IMR-90 (cell line): Measurements from ENCODE around the gene TMEM131L. TPM values are rescaled to one million over a fixed set of nuclear protein-coding genes. Genes with fewer than 3 reads are reported as not detected.

Experiments used
- ATAC-seq: fragments of 200-7000 bp; cut with Tn5 transposase; 2 replicates; pipeline ENCODE4 v1.9.1; 2020; ENCODE audit warnings: low read depth, mild to moderate bottlenecking, moderate library complexity
- BruUV-seq: library from RNA; stranded (reverse); fragments of 400-500 nt; replicated peaks from 2 replicates; lab custom pipeline; 2021; lab: Mats Ljungman, UMichigan
- CTCF ChIA-PET: fragments of 300-600 bp; formaldehyde crosslinking; extraction: SDS; loops from one replicate; lab custom pipeline; 2021; ENCODE audit warnings: antibody characterized with exemption; lab: Yijun Ruan, JAX
- POLR2A ChIA-PET: fragments of 300-600 bp; sonication (Branson Sonifier 250); formaldehyde crosslinking; loops from one replicate; lab custom pipeline; 2022; ENCODE audit warnings: antibody characterized with exemption; ENCODE audit not compliant: unreplicated experiment; lab: Charles Lee
- DNase-seq: peaks from one replicate; pipeline ENCODE4 v3.0.0; 2013
- H2AFZ ChIP-seq: replicated peaks from 2 replicates; pipeline ENCODE3; 2013; ENCODE audit warnings: low read length, mild to moderate bottlenecking; ENCODE audit not compliant: poor library complexity
- H2AK5ac ChIP-seq: 2 replicates; pipeline ENCODE4 v1.6.1; 2013; ENCODE audit warnings: low read depth, low read length, inconsistent platforms
- H2AK9ac ChIP-seq: replicated peaks from 2 replicates; pipeline ENCODE3; 2013; ENCODE audit warnings: mild to moderate bottlenecking, low read depth, low read length, moderate library complexity; ENCODE audit not compliant: poor library complexity
- H2BK120ac ChIP-seq: 2 replicates; pipeline ENCODE4 v1.6.1; 2013; ENCODE audit warnings: low read depth, low read length, inconsistent platforms
- H2BK15ac ChIP-seq: 3 replicates; pipeline ENCODE4 v1.6.1; 2013; ENCODE audit warnings: low read depth, low read length, inconsistent platforms
- H2BK20ac ChIP-seq: 2 replicates; pipeline ENCODE4 v1.6.1; 2013; ENCODE audit warnings: low read depth, mild to moderate bottlenecking, inconsistent platforms, low read length, moderate library complexity
- H2BK5ac ChIP-seq: 2 replicates; pipeline ENCODE4 v1.6.1; 2013; ENCODE audit warnings: mild to moderate bottlenecking, low read depth, low read length, inconsistent platforms; ENCODE audit not compliant: poor library complexity, severe bottlenecking
- H3K14ac ChIP-seq: replicated peaks from 2 replicates; pipeline ENCODE4 v1.6.1; 2013; ENCODE audit warnings: low read depth, low read length, inconsistent platforms
- H3K18ac ChIP-seq: 2 replicates; pipeline ENCODE4 v1.6.1; 2013; ENCODE audit warnings: low read depth, low read length, control low read depth
- H3K23ac ChIP-seq: 2 replicates; pipeline ENCODE4 v1.6.1; 2013; ENCODE audit warnings: low read depth, low read length, inconsistent platforms
- H3K27ac ChIP-seq: 2 replicates; pipeline ENCODE4 v1.5.1; 2013; ENCODE audit warnings: mild to moderate bottlenecking, control low read depth, low read length; ENCODE audit not compliant: insufficient read depth
- H3K27me3 ChIP-seq: 2 replicates; pipeline ENCODE4 v1.6.1; 2013; ENCODE audit warnings: low read length; ENCODE audit not compliant: control insufficient read depth, insufficient read depth
- H3K36me3 ChIP-seq: 2 replicates; pipeline ENCODE4 v1.6.1; 2013; ENCODE audit warnings: low read length, mixed read lengths; ENCODE audit not compliant: control insufficient read depth, insufficient read depth
- H3K4ac ChIP-seq: 2 replicates; pipeline ENCODE4 v1.6.1; 2013; ENCODE audit warnings: low read depth, low read length, inconsistent platforms
- H3K4me1 ChIP-seq: 2 replicates; pipeline ENCODE4 v1.6.1; 2013; ENCODE audit warnings: low read length, mixed read lengths; ENCODE audit not compliant: control insufficient read depth, insufficient read depth
- H3K4me2 ChIP-seq: 2 replicates; pipeline ENCODE4 v1.6.1; 2013; ENCODE audit warnings: low read depth, mild to moderate bottlenecking, control low read depth, low read length, moderate library complexity
- H3K4me3 ChIP-seq: 2 replicates; pipeline ENCODE4 v1.5.1; 2013; ENCODE audit warnings: low read depth, mild to moderate bottlenecking, control low read depth, low read length, moderate library complexity; ENCODE audit not compliant: insufficient read depth
- H3K56ac ChIP-seq: 2 replicates; pipeline ENCODE4 v1.6.1; 2013; ENCODE audit warnings: low read length, inconsistent platforms; ENCODE audit not compliant: insufficient read depth; ENCODE audit errors: extremely low read depth
- H3K79me1 ChIP-seq, 2 experiments: 2 replicates each; pipeline ENCODE4 v1.6.1; 2013; ENCODE audit warnings: low read length in 2 of 2, inconsistent platforms in 1 of 2, low read depth in 1 of 2
- H3K9ac ChIP-seq: 2 replicates; pipeline ENCODE4 v1.6.1; 2013; ENCODE audit warnings: low read depth, low read length, control low read depth
- H3K9me1 ChIP-seq: 2 replicates; pipeline ENCODE4 v1.6.1; 2013; ENCODE audit warnings: low read length, inconsistent platforms; ENCODE audit not compliant: insufficient read depth
- H3K9me3 ChIP-seq: 2 replicates; pipeline ENCODE4 v1.6.1; 2013; ENCODE audit warnings: low read length; ENCODE audit not compliant: control insufficient read depth, insufficient read depth
- H4K20me1 ChIP-seq: 2 replicates; pipeline ENCODE4 v1.6.1; 2013; ENCODE audit warnings: low read length, inconsistent platforms; ENCODE audit not compliant: insufficient read depth
- H4K5ac ChIP-seq: 2 replicates; pipeline ENCODE4 v1.6.1; 2013; ENCODE audit warnings: mild to moderate bottlenecking, low read depth, low read length, control low read depth
- H4K8ac ChIP-seq, 2 experiments: 2 replicates each; pipeline ENCODE4 v1.6.1; 2013; ENCODE audit warnings: low read depth in 2 of 2, low read length in 2 of 2, control low read depth in 1 of 2, inconsistent platforms in 1 of 2
- H4K91ac ChIP-seq: 2 replicates; pipeline ENCODE4 v1.6.1; 2013; ENCODE audit warnings: low read depth, low read length, inconsistent platforms; ENCODE audit not compliant: insufficient read depth
- BHLHE40 ChIP-seq: fragments of 150-350 bp; IDR thresholded peaks from 2 replicates; pipeline ENCODE4 v1.6.1; 2016; ENCODE audit warnings: mild to moderate bottlenecking, low read depth, low read length
- CEBPB ChIP-seq: IDR thresholded peaks from 2 replicates; pipeline ENCODE4 v1.6.1; 2012; ENCODE audit warnings: low read depth, low read length, improper control_type of control experiment
- CHD1 ChIP-seq: IDR thresholded peaks from 2 replicates; pipeline ENCODE4 v1.6.1; 2012; ENCODE audit warnings: low read depth, low read length, improper control_type of control experiment
- FOS ChIP-seq: fragments of 150-350 bp; IDR thresholded peaks from 2 replicates; pipeline ENCODE4 v1.6.1; 2016; ENCODE audit warnings: low read depth, low read length
- MAZ ChIP-seq: IDR thresholded peaks from 2 replicates; pipeline ENCODE4 v1.6.1; 2012; ENCODE audit warnings: low read depth, mild to moderate bottlenecking, low read length, improper control_type of control experiment, moderate library complexity, borderline replicate concordance
- MXI1 ChIP-seq: IDR thresholded peaks from 2 replicates; pipeline ENCODE4 v1.6.1; 2012; ENCODE audit warnings: low read depth, mild to moderate bottlenecking, low read length, moderate library complexity, borderline replicate concordance
- RCOR1 ChIP-seq: IDR thresholded peaks from 2 replicates; pipeline ENCODE4 v1.6.1; 2012; ENCODE audit warnings: mild to moderate bottlenecking, low read length, improper control_type of control experiment; ENCODE audit not compliant: insufficient replicate concordance
- WGBS, 2 experiments: methylation state at CpG; one replicate each; pipeline versions ENCODE4 v1.1.5 to v1.1.7; 2013; ENCODE audit warnings: missing lambda C conversion rate in 2 of 2; ENCODE audit not compliant: insufficient read length in 1 of 2; ENCODE audit errors: extremely low coverage in 2 of 2; 5-methylcytosine and 5-hydroxymethylcytosine counted together
- dilution Hi-C: fragments of 300-500 bp; cut with HindIII; formaldehyde crosslinking; loops from one replicate; pipeline ENCODE4 v1.14.3; 2018; ENCODE audit warnings: low sequenced_read_pairs; ENCODE audit not compliant: unreplicated experiment
- in situ Hi-C: fragments of 300-500 bp; cut with MboI; formaldehyde crosslinking; loops from 3 replicates; pipeline ENCODE4 v1.14.3; 2019; ENCODE audit warnings: low sequenced_read_pairs, inconsistent platforms, mixed read lengths
- intact Hi-C: fragments of 100-400 bp; cut with micrococcal nuclease; formaldehyde crosslinking; loops from 2 replicates; pipeline ENCODE4 v1.10.0; 2022
- polyA plus RNA-seq, 3 experiments: library from polyadenylated mRNA; depleted of rRNA; stranded (reverse); fragments of >200 nt; gene quantifications; 2 replicates each; pipeline ENCODE4 v1.2.3, GENCODE V29; 2012; ENCODE audit warnings: low replicate concordance in 1 of 3
- total RNA-seq: library from RNA; depleted of rRNA; stranded (reverse); fragments of >200 nt; gene quantifications from 2 replicates; pipeline ENCODE4 v1.2.3, GENCODE V29; 2012
- TF ChIP-seq, protein P1 (sequence below): conservative IDR thresholded peaks from 2 replicates; pipeline ENCODE4 v1.5.1; 2012; ENCODE audit warnings: mild to moderate bottlenecking, low read depth, low read length, improper control_type of control experiment

The TMEM131L gene
- total and polyA plus RNA-seq, 2 of the 4 experiments (the other 2 are of a cell fraction): 8.4 to 23.8 TPM

DNA sequence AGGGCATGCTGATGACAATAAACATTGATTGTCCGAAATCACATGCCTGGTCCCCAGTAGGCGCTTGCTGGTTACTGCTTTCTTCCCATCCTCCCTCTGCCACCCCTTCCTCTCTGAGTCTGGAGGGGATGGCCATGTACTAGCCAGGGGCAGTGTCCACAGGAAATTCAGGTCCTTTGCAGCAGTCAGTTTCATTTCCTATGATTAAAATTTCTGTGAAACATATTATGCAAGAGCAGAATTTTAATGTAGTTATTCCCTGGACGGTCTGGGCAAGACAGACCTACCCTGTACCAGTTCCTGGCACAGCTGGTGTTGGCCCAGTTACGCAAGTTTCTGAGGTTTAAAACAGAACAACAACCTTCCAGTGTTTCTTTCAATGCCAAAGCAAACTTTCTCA lies 189.8 kb downstream of the TMEM131L start:
- Histone ChIP-seq H3K9me1 (peaks cover 4% of the 10 kb centered on the region; the same call in 1 of the 2 replicates), H3K4me1 (no peaks in the 10 kb centered on the region), H4K5ac (no peak overlapping the region), H3K23ac (no peak overlapping the region), H3K79me1 (no peaks in the 10 kb centered on the region), H2BK15ac (no peak overlapping the region), H3K4me2 (no peak overlapping the region), H3K4ac (no peak overlapping the region), H3K36me3 (no peaks in the 10 kb centered on the region), H4K91ac (no peak overlapping the region), H3K56ac (no peak overlapping the region), H2BK5ac (no peak overlapping the region), H3K9me3 (no peaks in the 10 kb centered on the region), H3K4me3 (no peak overlapping the region), H2AK9ac (no peak overlapping the region), H3K9ac (no peak overlapping the region), H4K20me1 (no peaks in the 10 kb centered on the region), H3K14ac (no peak overlapping the region), H2BK120ac (no peak overlapping the region), H3K27ac (no peak overlapping the region), H4K8ac (no peak overlapping the region), H2BK20ac (no peak overlapping the region), H3K27me3 (peaks cover 12% of the 10 kb centered on the region), H3K18ac (no peak overlapping the region), H2AFZ (no peak overlapping the region), H2AK5ac (no peak overlapping the region)
- dilution Hi-C loops: no loop called here
- ATAC-seq: no peak
- ChIA-PET POLR2A (no interaction called here), CTCF (no interaction called here)
- intact Hi-C loops: no loop called here
- no peak for DNase-seq
- no TSS peak for BruUV-seq
- WGBS, 2 experiments: no CpG with 5 or more reads among the region's 4 CpGs
- no peak for TF ChIP-seq BHLHE40
- no peak for TF ChIP-seq MXI1
- TF ChIP-seq, protein P1, sequence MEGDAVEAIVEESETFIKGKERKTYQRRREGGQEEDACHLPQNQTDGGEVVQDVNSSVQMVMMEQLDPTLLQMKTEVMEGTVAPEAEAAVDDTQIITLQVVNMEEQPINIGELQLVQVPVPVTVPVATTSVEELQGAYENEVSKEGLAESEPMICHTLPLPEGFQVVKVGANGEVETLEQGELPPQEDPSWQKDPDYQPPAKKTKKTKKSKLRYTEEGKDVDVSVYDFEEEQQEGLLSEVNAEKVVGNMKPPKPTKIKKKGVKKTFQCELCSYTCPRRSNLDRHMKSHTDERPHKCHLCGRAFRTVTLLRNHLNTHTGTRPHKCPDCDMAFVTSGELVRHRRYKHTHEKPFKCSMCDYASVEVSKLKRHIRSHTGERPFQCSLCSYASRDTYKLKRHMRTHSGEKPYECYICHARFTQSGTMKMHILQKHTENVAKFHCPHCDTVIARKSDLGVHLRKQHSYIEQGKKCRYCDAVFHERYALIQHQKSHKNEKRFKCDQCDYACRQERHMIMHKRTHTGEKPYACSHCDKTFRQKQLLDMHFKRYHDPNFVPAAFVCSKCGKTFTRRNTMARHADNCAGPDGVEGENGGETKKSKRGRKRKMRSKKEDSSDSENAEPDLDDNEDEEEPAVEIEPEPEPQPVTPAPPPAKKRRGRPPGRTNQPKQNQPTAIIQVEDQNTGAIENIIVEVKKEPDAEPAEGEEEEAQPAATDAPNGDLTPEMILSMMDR: no peak
- TF ChIP-seq RCOR1: no peak
- TF ChIP-seq CHD1: no peak
- TF ChIP-seq CEBPB: no peak
- TF ChIP-seq MAZ: no peak
- TF ChIP-seq FOS: no peak
- in situ Hi-C loops: no loop called here
